Epithelial cell of proximal tubule (primary cell): ENCODE data around the gene AMBRA1. TPM values are rescaled to one million over a fixed set of nuclear protein-coding genes. Genes with fewer than 3 reads are reported as not detected.
"Not testable (repeated sequence)": the region's sequence is repeated elsewhere in the genome, so short reads cannot be mapped to it uniquely, and the experiment has no call there.

Source experiments
- DNase-seq: peaks from one replicate; pipeline ENCODE4 v3.0.0-alpha.2; 2011; ENCODE audit warnings: low read depth
- H3K4me3 ChIP-seq: 2 replicates; pipeline ENCODE4 v1.5.1; 2011; ENCODE audit warnings: low read depth, mild to moderate bottlenecking, low read length
- CTCF ChIP-seq: conservative IDR thresholded peaks from 2 replicates; pipeline ENCODE4 v1.5.1; 2012; ENCODE audit warnings: low read depth, mild to moderate bottlenecking, low read length
- total RNA-seq: library from RNA; depleted of rRNA; stranded (reverse); fragments of >200 nt; gene quantifications from 2 replicates; pipeline ENCODE4 v1.2.3, GENCODE V29; 2015

The AMBRA1 gene
- total RNA-seq, 1 donor from 2014 or later = 21.0 TPM

GRCh38 chr11:46594374-46594700 is 514 bp upstream of the AMBRA1 start:
- DNase-seq = no peak
- no peak for TF ChIP-seq CTCF
- peak overlapping the region; percentile 97 for H3K4me3 ChIP-seq

GRCh38 chr11:46590740-46591605 is 2.9 kb downstream of the AMBRA1 start:
- H3K4me3 ChIP-seq = peak overlapping the region; percentile 0
- TF ChIP-seq CTCF = no peak
- DNase-seq = no peak

GRCh38 chr11:46588915-46589314 is 4.9 kb downstream of the AMBRA1 start:
- DNase-seq = no peak
- no peak for TF ChIP-seq CTCF
- no peak overlapping the region for H3K4me3 ChIP-seq

GRCh38 chr11:46588131-46588530 is 5.7 kb downstream of the AMBRA1 start:
- no peak overlapping the region for H3K4me3 ChIP-seq
- TF ChIP-seq CTCF = no peak
- no peak for DNase-seq

GRCh38 chr11:46583513-46583912 is 10.3 kb downstream of the AMBRA1 start:
- DNase-seq, H3K4me3 ChIP-seq: not testable (repeated sequence)

- H3K4me3 ChIP-seq = no peak overlapping the region
- no peak for TF ChIP-seq CTCF
- DNase-seq = no peak
These were observed 11.2 kb downstream of the AMBRA1 start for GRCh38 chr11:46582588-46582987.

- no peak overlapping the region for H3K4me3 ChIP-seq
- TF ChIP-seq CTCF = no peak
- no peak for DNase-seq
These were observed 16.8 kb downstream of the AMBRA1 start for GRCh38 chr11:46577058-46577457.
